ENCODE data around the gene ZDHHC11B. TPM values are rescaled to one million over a fixed set of nuclear protein-coding genes. Genes with fewer than 3 reads are reported as not detected.
"Not testable (repeated sequence)": the region's sequence is repeated elsewhere in the genome, so short reads cannot be mapped to it uniquely, and the experiment has no call there.

Gene ZDHHC11B
- total RNA-seq, 6 experiments from 2014 or later = 0.17 to 0.19 TPM; not detected in 4

DNA sequence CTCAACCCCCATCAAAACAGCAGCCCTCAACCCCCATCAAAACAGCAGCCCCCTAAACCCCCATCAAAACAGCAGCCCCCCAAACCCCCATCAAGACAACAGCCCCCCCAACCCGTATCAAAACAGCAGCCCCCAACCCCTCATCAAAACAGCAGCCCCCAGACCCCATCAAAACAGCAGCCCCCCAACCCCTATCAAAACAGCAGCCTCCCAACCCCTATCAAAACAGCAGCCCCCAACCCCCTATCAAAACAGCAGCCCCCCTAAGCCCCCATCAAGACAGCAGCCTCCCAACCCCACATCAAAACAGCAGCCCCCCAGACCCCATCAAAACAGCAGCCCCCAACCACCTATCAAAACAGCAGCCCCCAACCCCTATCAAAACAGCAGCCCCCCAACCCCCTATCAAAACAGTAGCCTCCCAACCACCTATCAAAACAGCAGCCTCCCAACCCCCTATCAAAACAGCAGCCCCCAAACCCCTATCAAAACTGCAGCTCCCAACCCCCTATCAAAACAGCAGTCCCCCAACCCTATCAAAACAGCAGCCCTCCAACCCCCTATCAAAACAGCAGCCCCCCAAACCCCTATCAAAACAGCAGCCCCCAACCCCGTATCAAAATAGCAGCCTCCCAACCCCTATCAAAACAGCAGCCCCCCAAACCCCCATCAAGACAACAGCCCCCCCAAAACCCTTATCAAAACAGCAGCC is 92.6 kb downstream of the ZDHHC11B start:
- Mint-ChIP-seq H3K36me3 (ENCODE audit: low read depth) (no peaks in the 10 kb centered on the region), H3K27ac (no peak overlapping the region), H3K4me1 (ENCODE audit: low read depth) (no peaks in the 10 kb centered on the region), H3K9me3 (no peaks in the 10 kb centered on the region), H3K4me3 (peak overlapping the region; percentile 53; the same call in 1 of the 2 replicates), H3K27me3 (ENCODE audit: insufficient read depth) (peaks cover 4% of the 10 kb centered on the region; the same call in 1 of the 2 replicates)
- no peak for TF ChIP-seq CTCF (IDR thresholded peaks at IDR 0.05)
- DNase-seq = no peak

DNA sequence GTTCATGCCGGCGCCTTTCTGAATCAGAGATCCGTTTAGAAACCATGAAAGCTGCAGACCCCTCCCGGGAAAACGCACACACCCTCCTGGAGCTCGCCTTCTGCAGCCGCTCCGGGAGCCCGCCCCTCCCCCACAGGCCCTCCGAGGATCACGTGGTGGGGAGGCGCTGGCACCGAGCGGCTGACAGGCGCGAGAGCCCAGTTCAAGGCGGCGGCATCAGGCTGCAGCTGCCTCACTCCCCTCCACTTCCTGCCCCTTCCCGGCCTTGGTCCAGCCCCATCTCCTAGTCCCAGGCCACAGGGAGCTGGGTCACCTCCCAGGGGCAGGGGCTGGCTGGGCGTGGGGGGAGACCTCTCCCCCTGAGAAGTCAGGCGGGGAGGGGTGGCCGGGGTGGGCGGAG is 93.5 kb downstream of the ZDHHC11B start:
- H3K27ac Mint-ChIP-seq; H3K9me3 Mint-ChIP-seq; H3K27me3 Mint-ChIP-seq (ENCODE audit: insufficient read depth); H3K36me3 Mint-ChIP-seq (ENCODE audit: low read depth); H3K4me1 Mint-ChIP-seq (ENCODE audit: low read depth); H3K4me3 Mint-ChIP-seq: not testable (repeated sequence)
- DNase-seq = peak; percentile 25

DNA sequence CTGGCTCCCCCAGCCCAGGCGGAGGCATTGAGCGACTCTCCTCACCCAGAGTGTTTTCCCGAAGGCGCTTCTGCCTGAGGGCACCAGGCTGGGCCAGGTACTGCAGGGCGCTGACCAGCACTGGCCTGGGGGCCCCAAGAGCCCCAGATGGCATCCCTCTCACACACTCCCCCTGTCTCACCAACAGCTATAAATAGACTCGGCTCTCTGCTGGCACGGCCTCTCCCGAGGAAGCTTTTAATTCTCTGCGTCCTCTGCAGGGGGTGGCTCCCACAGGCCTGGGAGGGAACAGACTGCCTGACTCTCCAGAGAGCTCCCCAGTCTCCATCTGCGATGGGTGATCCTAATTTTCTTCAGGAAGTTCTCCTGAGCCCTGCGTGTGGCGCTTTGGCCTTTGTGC is 94.2 kb downstream of the ZDHHC11B start:
- H3K4me3 Mint-ChIP-seq; H3K27ac Mint-ChIP-seq; H3K36me3 Mint-ChIP-seq (ENCODE audit: low read depth); H3K27me3 Mint-ChIP-seq (ENCODE audit: insufficient read depth); H3K4me1 Mint-ChIP-seq (ENCODE audit: low read depth); DNase-seq; H3K9me3 Mint-ChIP-seq: not testable (repeated sequence)

- not testable (repeated sequence) for H3K4me3 Mint-ChIP-seq; H3K4me1 Mint-ChIP-seq (ENCODE audit: low read depth); H3K36me3 Mint-ChIP-seq (ENCODE audit: low read depth); H3K27ac Mint-ChIP-seq; DNase-seq; H3K9me3 Mint-ChIP-seq
- H3K27me3 Mint-ChIP-seq (ENCODE audit: insufficient read depth) = peaks cover 15% of the 10 kb centered on the region
These were observed 96.0 kb downstream of the ZDHHC11B start for GRCh38 chr5:688348-689010.

DNA sequence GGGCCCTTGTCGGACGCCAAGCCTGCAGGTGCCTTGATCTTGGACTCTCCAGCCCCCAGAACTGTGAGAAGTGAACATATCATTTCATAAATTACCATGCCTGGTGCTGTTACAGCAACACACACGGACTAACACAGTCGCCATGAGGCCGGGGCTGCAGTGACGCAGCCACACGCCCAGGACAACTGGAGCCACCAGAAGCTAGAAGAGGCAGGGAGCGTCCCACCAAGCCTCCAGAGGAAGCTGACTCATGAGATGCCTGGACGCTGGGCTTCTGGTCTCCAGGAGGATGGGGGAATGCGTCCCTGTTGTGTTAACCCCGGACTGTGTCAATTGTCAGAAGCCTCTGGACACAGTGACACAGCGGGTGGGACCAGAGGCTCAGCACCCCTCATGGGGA is 97.6 kb downstream of the ZDHHC11B start:
- H3K9me3 Mint-ChIP-seq; H3K4me1 Mint-ChIP-seq (ENCODE audit: low read depth): not testable (repeated sequence)

GRCh38 chr5:686172-686523 is 98.4 kb downstream of the ZDHHC11B start:
- H3K27me3 Mint-ChIP-seq (ENCODE audit: insufficient read depth) = peaks cover 16% of the 10 kb centered on the region
- not testable (repeated sequence) for H3K27ac Mint-ChIP-seq; H3K4me1 Mint-ChIP-seq (ENCODE audit: low read depth); H3K9me3 Mint-ChIP-seq; H3K36me3 Mint-ChIP-seq (ENCODE audit: low read depth); DNase-seq; H3K4me3 Mint-ChIP-seq

More for the DNA sequence above, 97.6 kb downstream of the ZDHHC11B start:
- H3K4me3 Mint-ChIP-seq; H3K27ac Mint-ChIP-seq; DNase-seq; H3K36me3 Mint-ChIP-seq (ENCODE audit: low read depth): not testable (repeated sequence)
- peaks cover 16% of the 10 kb centered on the region for H3K27me3 Mint-ChIP-seq (ENCODE audit: insufficient read depth)

GRCh38 chr5:685262-686171 is 99.0 kb downstream of the ZDHHC11B start:
- Mint-ChIP-seq H3K27ac (no peak overlapping the region), H3K36me3 (ENCODE audit: low read depth) (no peaks in the 10 kb centered on the region), H3K4me3 (no peak overlapping the region), H3K4me1 (ENCODE audit: low read depth) (no peaks in the 10 kb centered on the region), H3K9me3 (no peaks in the 10 kb centered on the region), H3K27me3 (ENCODE audit: insufficient read depth) (peaks cover 16% of the 10 kb centered on the region)
- TF ChIP-seq CTCF (IDR thresholded peaks at IDR 0.05) = no peak
- no peak for DNase-seq

Data from HFFc6 (cell line).